HCT116 (cell line): Measurements from ENCODE around the gene CPNE8. TPM values are rescaled to one million over a fixed set of nuclear protein-coding genes. Genes with fewer than 3 reads are reported as not detected.
A peak's percentile ranks its signal among the peaks of the same experiment; 100 is the strongest.

Experiments
- ATAC-seq: fragments of 200-7000 bp; cut with Tn5 transposase; 2 replicates; pipeline ENCODE4 v1.9.1; 2020; ENCODE audit warnings: mild to moderate bottlenecking, moderate library complexity
- Bru-seq: library from RNA; stranded (reverse); fragments of 400-500 nt; gene quantifications from one replicate; lab custom pipeline; 2021; lab: Mats Ljungman, UMichigan
- BruChase-seq, 2 experiments: library from RNA; stranded (reverse); fragments of 400-500 nt; gene quantifications; one replicate each; lab custom pipeline; 2021; lab: Mats Ljungman, UMichigan
- BruUV-seq: library from RNA; stranded (reverse); fragments of 400-500 nt; replicated peaks from 2 replicates; lab custom pipeline; 2021; lab: Mats Ljungman, UMichigan
- CTCF ChIA-PET: fragments of 300-600 bp; sonication (Branson Sonifier 250); formaldehyde crosslinking; loops from one replicate; lab custom pipeline; 2021; ENCODE audit warnings: antibody characterized with exemption; lab: Charles Lee
- POLR2A ChIA-PET: fragments of 300-600, 350-600 bp; sonication (Branson Sonifier 250); formaldehyde crosslinking; loops from one replicate; lab custom pipeline; 2021; ENCODE audit warnings: antibody characterized with exemption; lab: Charles Lee
- RAD21 ChIA-PET, 2 experiments: fragments of 300-600 bp; sonication (Branson Sonifier 250); formaldehyde crosslinking; loops; one replicate each; lab custom pipeline; 2023; ENCODE audit warnings: low total read pairs in 2 of 2; ENCODE audit not compliant: uncharacterized antibody in 2 of 2, unreplicated experiment in 2 of 2, low non-redundant PET in 1 of 2; lab: Charles Lee
- DNase-seq: peaks from one replicate; pipeline ENCODE4 v3.0.0-alpha.2; 2010; ENCODE audit warnings: low read depth, low spot score
- H2AFZ ChIP-seq: fragments of 200-600 bp; shearing (Covaris generic), sonication (generic); 2 replicates; pipeline ENCODE4 v1.6.1; 2017; ENCODE audit warnings: low read depth, mixed run types, mixed read lengths, antibody characterized with exemption, low read length; ENCODE audit not compliant: poor library complexity, severe bottlenecking
- H3K27ac ChIP-seq: 2 replicates; pipeline ENCODE4 v1.5.1; 2012; ENCODE audit warnings: low read depth, low read length
- H3K27me3 ChIP-seq: fragments of 200-600 bp; sonication (generic); 2 replicates; pipeline ENCODE4 v1.6.1; 2016; ENCODE audit warnings: mixed run types, low read length, mixed read lengths; ENCODE audit not compliant: insufficient read depth
- H3K36me3 ChIP-seq, 2 experiments: fragments of 200-500 bp in 1 of 2; fragments of 200-600 bp in 1 of 2; sonication (Bioruptor generic) in 1 of 2; sonication (generic) in 1 of 2; 2 replicates each; pipeline versions ENCODE4 v1.5.1 to v1.6.1; 2014 to 2016; ENCODE audit warnings: low read length in 2 of 2, inconsistent platforms in 1 of 2, mixed read lengths in 1 of 2, mixed run types in 1 of 2; ENCODE audit not compliant: insufficient read depth in 2 of 2, control insufficient read depth in 1 of 2
- H3K4me1 ChIP-seq, 2 experiments: fragments of 200-600 bp in 1 of 2; sonication (generic) in 1 of 2; 2 replicates each; pipeline versions ENCODE4 v1.5.1 to v1.6.1; 2012 to 2017; ENCODE audit warnings: low read length in 2 of 2, inconsistent platforms in 1 of 2, mild to moderate bottlenecking in 1 of 2, mixed read lengths in 1 of 2, mixed run types in 1 of 2, moderate library complexity in 1 of 2; ENCODE audit not compliant: insufficient read depth in 2 of 2, control insufficient read depth in 1 of 2
- H3K4me2 ChIP-seq: fragments of 200-600 bp; sonication (generic); 2 replicates; pipeline ENCODE4 v1.6.1; 2017; ENCODE audit warnings: mixed run types, low read length, mixed read lengths
- H3K4me3 ChIP-seq, 2 experiments: fragments of 200-600 bp in 1 of 2; sonication (generic) in 1 of 2; replicated peaks in 1 of 2; 2 replicates each; pipeline ENCODE4 v1.5.1; 2011 to 2016; ENCODE audit warnings: low read length in 2 of 2, control low read depth in 1 of 2, low read depth in 1 of 2, mild to moderate bottlenecking in 1 of 2, mixed read lengths in 1 of 2, mixed run types in 1 of 2
- H3K79me2 ChIP-seq: fragments of 200-600 bp; sonication (generic); 2 replicates; pipeline ENCODE4 v1.6.1; 2017; ENCODE audit warnings: mild to moderate bottlenecking, mixed run types, low read length, moderate library complexity, mixed read lengths; ENCODE audit not compliant: insufficient read depth
- H3K9ac ChIP-seq: fragments of 200-600 bp; sonication (generic); 2 replicates; pipeline ENCODE4 v1.6.1; 2016; ENCODE audit warnings: low read length, mixed read lengths
- H3K9me2 ChIP-seq: fragments of 200-600 bp; sonication (generic), shearing (Covaris generic); 2 replicates; pipeline ENCODE4 v1.6.1; 2017; ENCODE audit warnings: mixed run types, mild to moderate bottlenecking, moderate library complexity; ENCODE audit not compliant: insufficient read depth
- H3K9me3 ChIP-seq, 2 experiments: fragments of 200-500 bp in 1 of 2; fragments of 200-600 bp in 1 of 2; sonication (Bioruptor generic) in 1 of 2; sonication (generic) in 1 of 2; 2 replicates each; pipeline ENCODE4 v1.6.1; 2014 to 2017; ENCODE audit warnings: low read length in 2 of 2, mixed read lengths in 2 of 2, inconsistent platforms in 1 of 2, low read depth in 1 of 2, mild to moderate bottlenecking in 1 of 2, mixed run types in 1 of 2, moderate library complexity in 1 of 2; ENCODE audit not compliant: control insufficient read depth in 1 of 2, insufficient read depth in 1 of 2
- H4K20me1 ChIP-seq: fragments of 200-600 bp; sonication (generic), shearing (Covaris generic); 2 replicates; pipeline ENCODE4 v1.6.1; 2017; ENCODE audit warnings: mixed run types, mild to moderate bottlenecking, moderate library complexity; ENCODE audit not compliant: insufficient read depth
- ELF1 ChIP-seq: IDR thresholded peaks from 2 replicates; pipeline ENCODE4 v1.6.1; 2012; ENCODE audit warnings: low read depth, borderline replicate concordance
- JUND ChIP-seq: IDR thresholded peaks from 2 replicates; pipeline ENCODE4 v1.6.1; 2012
- MAX ChIP-seq: IDR thresholded peaks from 2 replicates; pipeline ENCODE4 v1.6.1; 2012
- POLR2AphosphoS5 ChIP-seq: IDR thresholded peaks from 2 replicates; pipeline ENCODE4 v1.6.1; 2011; ENCODE audit warnings: mild to moderate bottlenecking, low read depth, low read length, moderate library complexity
- RAD21 ChIP-seq: IDR thresholded peaks from 2 replicates; pipeline ENCODE4 v1.6.1; 2012; ENCODE audit warnings: low read depth, mild to moderate bottlenecking
- SIN3A ChIP-seq: IDR thresholded peaks from 2 replicates; pipeline ENCODE4 v1.6.1; 2012; ENCODE audit warnings: low read depth
- SP1 ChIP-seq: IDR thresholded peaks from 2 replicates; pipeline ENCODE4 v1.6.1; 2012; ENCODE audit warnings: low read depth
- SRF ChIP-seq: IDR thresholded peaks from 2 replicates; pipeline ENCODE4 v1.6.1; 2012; ENCODE audit warnings: low read depth
- YY1 ChIP-seq: IDR thresholded peaks from 2 replicates; pipeline ENCODE4 v1.6.1; 2011; ENCODE audit warnings: low read length, low read depth, moderate library complexity, mild to moderate bottlenecking; ENCODE audit not compliant: insufficient replicate concordance; ENCODE audit errors: extremely low read depth
- intact Hi-C: fragments of 100-400 bp; cut with micrococcal nuclease; formaldehyde crosslinking; loops from 2 replicates; pipeline ENCODE4 v1.10.0; 2022
- long read RNA-seq: library from polyadenylated mRNA; unstranded; transcript quantifications from one replicate; pipeline ENCODE4 v2.0.0, GENCODE V29; 2021; ENCODE audit not compliant: unreplicated experiment
- polyA plus RNA-seq: library from polyadenylated mRNA; unstranded; fragments of >200 nt; gene quantifications from 2 replicates; pipeline ENCODE4 v1.2.1, GENCODE V29; 2012; ENCODE audit warnings: missing spikeins
- total RNA-seq: library from RNA; stranded (reverse); gene quantifications from one replicate; pipeline ENCODE4 v1.2.1, GENCODE V29; 2021; ENCODE audit not compliant: unreplicated experiment

The CPNE8 gene
- 14.2 TPM for total RNA-seq
- polyA plus RNA-seq: 2.2 and 3.4 TPM in 2 replicates
- Bru-seq, nascent RNA: percentile 66 among the genes with signal in this experiment
- percentile 47 among the genes with signal in this experiment for BruChase-seq, experiment 1, labeled RNA remaining after a 6-hour chase
- BruChase-seq, experiment 2, labeled RNA remaining after a 2-hour chase: percentile 50 among the genes with signal in this experiment
- long read RNA-seq, partial matches to known transcripts: 5 of 10 reads
- long read RNA-seq, other reads (novel, unspliced or antisense): 1 of 10 reads

- peak within 1 kb of the TSS; percentile 95 for H3K27ac ChIP-seq
- H3K9ac ChIP-seq: peak within 1 kb of the TSS; percentile 75
- H2AFZ ChIP-seq: peak within 1 kb of the TSS; percentile 99
- no peaks in the 10 kb centered on the region for H4K20me1 ChIP-seq
- no peaks in the 10 kb centered on the region for H3K9me3 ChIP-seq
- RAD21 ChIA-PET: interaction anchor here (0.8 to 1.2 kb wide), 3 partner anchors 16 to 217 kb away, joined by 3 to 6 read pairs (median 4); no protein-coding TSS in a partner anchor
- TF ChIP-seq JUND (no peak), SRF (no peak), SP1 (no peak), ELF1 (no peak), MAX (0 out of 2 replicates have a peak, but pooled peaks have one; percentile 17), POLR2AphosphoS5 (peak; percentile 27), SIN3A (0 out of 2 replicates have a peak, but pooled peaks have one; percentile 17), YY1 (no peak), RAD21 (no peak)
- TF ChIP-seq, all 23 proteins: peak for 3
- TSS peak; percentile 67 for BruUV-seq
- Histone ChIP-seq H3K9me2 (no peaks in the 10 kb centered on the region), H3K4me1 (peaks cover 7 to 27% of the 10 kb centered on the region in 2 experiments), H3K79me2 (peaks cover 29% of the 10 kb centered on the region), H3K4me3 (peak within 1 kb of the TSS; percentile 80 to 83), H3K4me2 (peak within 1 kb of the TSS; percentile 99), H3K27me3 (no peaks in the 10 kb centered on the region), H3K36me3 (no peaks in the 10 kb centered on the region)
- ChIA-PET POLR2A (interaction anchor here (1.5 kb wide), 1 partner anchor 11 kb away, joined by 9 read pairs; no protein-coding TSS in a partner anchor), CTCF (interaction anchor here (0.6 to 4.4 kb wide), 19 partner anchors 9 to 371 kb away, joined by 3 to 33 read pairs (median 4); no protein-coding TSS in a partner anchor)
- intact Hi-C loops: loop anchor here (2.0 to 5.0 kb wide), 6 partner anchors 197 to 768 kb away; no protein-coding TSS in a partner anchor
- DNase-seq: peak; percentile 48
- peak; percentile 76 for ATAC-seq
Measured at GRCh38 chr12:38905480-38906351, at the start of gene CPNE8. Gene CPNE8, minus strand, starts transcription at chr12:38905591. Its CDS starts 57 bp downstream, at chr12:38905534.
